Ovary (tissue), 3 donors: ENCODE measurements around the gene ERFL.

ENCODE experiments used
- CTCF ChIP-seq, 3 donors: fragments of 450-650 bp in 2 of 3; fragments of 200-600 bp in 1 of 3; IDR thresholded peaks; one replicate each; pipeline versions ENCODE4 v1.5.1 to v1.8.0; 2016 to 2022; ENCODE audit warnings: antibody characterized with exemption in 3 of 3, mild to moderate bottlenecking in 1 of 3
- POLR2A ChIP-seq: fragments of 450-650 bp; IDR thresholded peaks from one replicate; pipeline ENCODE4 v1.6.1; 2017; ENCODE audit warnings: antibody characterized with exemption, mild to moderate bottlenecking, moderate library complexity
- donor health status: DM: no; HTN: no; CAD: no.

DNA sequence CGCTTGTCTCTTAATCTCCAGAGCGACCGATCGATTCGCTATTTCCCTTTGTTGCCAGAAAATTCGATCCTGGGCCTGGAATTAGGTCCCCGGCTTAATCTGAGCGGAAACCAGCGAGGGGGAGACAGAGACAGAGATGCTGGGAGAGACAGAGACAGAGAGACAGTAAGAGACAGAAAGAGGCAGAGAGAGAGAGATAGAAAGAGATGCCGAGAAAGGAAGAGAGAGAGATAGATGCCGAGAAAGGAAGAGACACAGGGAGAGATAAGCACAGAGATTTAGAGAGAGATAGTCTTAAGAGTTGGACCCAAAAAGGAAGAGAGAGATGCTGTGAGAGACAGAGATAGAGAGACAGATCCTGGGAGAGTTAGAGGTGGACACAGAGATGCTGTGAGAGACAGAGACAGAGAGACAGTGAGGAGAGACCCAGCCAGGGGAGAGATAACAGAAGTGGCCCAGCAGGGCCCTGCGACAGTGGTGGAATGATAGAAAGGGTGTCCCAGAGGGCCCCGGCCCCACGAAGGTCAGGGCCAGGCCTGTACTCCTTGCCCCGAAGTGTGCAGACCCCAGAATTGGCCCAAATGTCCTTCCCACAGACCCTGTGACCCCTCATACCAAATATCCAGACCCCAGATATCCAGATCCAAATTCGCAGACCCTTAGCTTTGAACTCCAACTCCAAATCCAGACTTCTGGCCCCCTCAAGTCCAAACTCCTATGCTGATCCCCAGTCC is 1.3 kb downstream of the ERFL start:
- TF ChIP-seq CTCF (IDR thresholded peaks at IDR 0.05) (no peak), POLR2A (no peak)
